Stimulated activated CD8-positive, alpha-beta memory T cell treated with anti-CD3 and anti-CD28 coated beads, Interleukin-12 subunit alpha, Interleukin-12 subunit beta, amount 100 ng/mL, for 1 hour (primary cell): ENCODE data around the gene IFTAP.
"Not testable (repeated sequence)": the region's sequence is repeated elsewhere in the genome, so short reads cannot be mapped to it uniquely, and the experiment has no call there.

Source experiments
- DNase-seq: peaks from one replicate; pipeline ENCODE4 v3.0.0-alpha.2; 2020; ENCODE audit warnings: low read depth

IFTAP gene

GRCh38 chr11:36638556-36638955, 44.3 kb downstream of the IFTAP start:
- DNase-seq, result no peak

- no peak for DNase-seq
These were observed 63.4 kb downstream of the IFTAP start for GRCh38 chr11:36657610-36658267.

GRCh38 chr11:36661359-36661758, 67.1 kb downstream of the IFTAP start:
- DNase-seq, result not testable (repeated sequence)

- no peak for DNase-seq
These were observed 78.6 kb downstream of the IFTAP start for GRCh38 chr11:36672815-36673450.

- not testable (repeated sequence) for DNase-seq
These were observed 85.2 kb downstream of the IFTAP start for GRCh38 chr11:36679547-36679946.

- DNase-seq, result no peak
These were observed 89.5 kb downstream of the IFTAP start for GRCh38 chr11:36683818-36684217.

GRCh38 chr11:36684840-36685801, 90.8 kb downstream of the IFTAP start:
- DNase-seq, result no peak

- DNase-seq, result no peak
These were observed 93.8 kb downstream of the IFTAP start for GRCh38 chr11:36688132-36688531.

- no peak for DNase-seq
These were observed 94.4 kb downstream of the IFTAP start for GRCh38 chr11:36688571-36689291.

- DNase-seq, result no peak
These were observed 95.1 kb downstream of the IFTAP start for GRCh38 chr11:36689442-36689841.

GRCh38 chr11:36692704-36693103, 98.4 kb downstream of the IFTAP start:
- DNase-seq, result no peak

GRCh38 chr11:36693139-36693843, 99.0 kb downstream of the IFTAP start:
- DNase-seq, result no peak

GRCh38 chr11:36695111-36695510, 100.8 kb downstream of the IFTAP start:
- DNase-seq, result no peak

GRCh38 chr11:36695571-36695970, 101.3 kb downstream of the IFTAP start:
- DNase-seq, result no peak

GRCh38 chr11:36696550-36696949, 102.2 kb downstream of the IFTAP start:
- no peak for DNase-seq

GRCh38 chr11:36699271-36699670, 105.0 kb downstream of the IFTAP start:
- no peak for DNase-seq

- DNase-seq, result no peak
These were observed 105.9 kb downstream of the IFTAP start for GRCh38 chr11:36700246-36700645.

- no peak for DNase-seq
These were observed 108.2 kb downstream of the IFTAP start for GRCh38 chr11:36702330-36703054.

GRCh38 chr11:36703055-36703404, 108.7 kb downstream of the IFTAP start:
- DNase-seq, result no peak
